ENCODE data around the gene DIAPH3. TPM values are rescaled to one million over a fixed set of nuclear protein-coding genes. Genes with fewer than 3 reads are reported as not detected.

The DIAPH3 gene
- total and polyA plus RNA-seq, 2 of the 4 experiments (the other 2 are of a cell fraction), result 8.9 to 9.3 TPM

DNA sequence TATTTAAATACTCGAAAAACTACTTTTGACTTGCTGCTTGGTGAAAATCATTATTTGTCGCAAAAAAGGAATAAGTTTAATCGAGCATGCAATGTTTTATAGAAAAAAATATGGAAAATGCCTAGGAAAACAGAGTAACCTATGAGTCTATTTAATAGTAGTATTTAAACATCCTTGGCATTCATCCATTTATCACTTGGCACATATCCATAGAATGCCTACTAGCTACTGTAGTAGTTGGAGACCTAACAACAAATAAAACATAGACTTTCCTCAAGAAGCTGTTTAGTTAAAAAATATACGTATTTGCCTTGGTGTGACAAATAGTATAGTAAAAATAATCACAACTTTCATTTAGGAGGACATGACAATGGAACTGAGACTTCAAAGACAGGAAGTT is 302.1 kb downstream of the DIAPH3 start:
- in situ Hi-C loops (cut with MboI; ENCODE audit: low sequenced_read_pairs), result no loop called here
- H3K18ac ChIP-seq (ENCODE audit: low read depth, low read length), result no peak overlapping the region
- no peak for ATAC-seq (ENCODE audit: low read depth)
- H2BK5ac ChIP-seq (ENCODE audit: low read depth, low read length, poor library complexity, severe bottlenecking), result no peak overlapping the region
- no TSS peak for BruUV-seq (replicated peaks)
- TF ChIP-seq CHD1 (IDR thresholded peaks at IDR 0.05; ENCODE audit: low read depth, low read length) (no peak), CEBPB (IDR thresholded peaks at IDR 0.05; ENCODE audit: low read depth, low read length) (no peak), RFX5 (IDR thresholded peaks at IDR 0.05; ENCODE audit: low read depth, low read length) (no peak), NFE2L2 (IDR thresholded peaks at IDR 0.05; ENCODE audit: low read depth, low read length) (no peak), SMC3 (IDR thresholded peaks at IDR 0.05; ENCODE audit: low read depth, low read length) (no peak), RAD21 (IDR thresholded peaks at IDR 0.05; ENCODE audit: low read length) (no peak), POLR2A (IDR thresholded peaks at IDR 0.05; ENCODE audit: low read depth, low read length) (no peak), RCOR1 (IDR thresholded peaks at IDR 0.05; ENCODE audit: insufficient replicate concordance, low read length) (no peak), MAFK (IDR thresholded peaks at IDR 0.05; ENCODE audit: low read depth, low read length) (no peak), MAZ (IDR thresholded peaks at IDR 0.05; ENCODE audit: borderline replicate concordance, low read depth, low read length) (no peak), FOS (IDR thresholded peaks at IDR 0.05; ENCODE audit: low read depth, low read length) (no peak), MXI1 (IDR thresholded peaks at IDR 0.05; ENCODE audit: borderline replicate concordance, low read depth, low read length) (no peak), BHLHE40 (IDR thresholded peaks at IDR 0.05; ENCODE audit: low read depth, low read length) (no peak)
- TF ChIP-seq, protein P1, sequence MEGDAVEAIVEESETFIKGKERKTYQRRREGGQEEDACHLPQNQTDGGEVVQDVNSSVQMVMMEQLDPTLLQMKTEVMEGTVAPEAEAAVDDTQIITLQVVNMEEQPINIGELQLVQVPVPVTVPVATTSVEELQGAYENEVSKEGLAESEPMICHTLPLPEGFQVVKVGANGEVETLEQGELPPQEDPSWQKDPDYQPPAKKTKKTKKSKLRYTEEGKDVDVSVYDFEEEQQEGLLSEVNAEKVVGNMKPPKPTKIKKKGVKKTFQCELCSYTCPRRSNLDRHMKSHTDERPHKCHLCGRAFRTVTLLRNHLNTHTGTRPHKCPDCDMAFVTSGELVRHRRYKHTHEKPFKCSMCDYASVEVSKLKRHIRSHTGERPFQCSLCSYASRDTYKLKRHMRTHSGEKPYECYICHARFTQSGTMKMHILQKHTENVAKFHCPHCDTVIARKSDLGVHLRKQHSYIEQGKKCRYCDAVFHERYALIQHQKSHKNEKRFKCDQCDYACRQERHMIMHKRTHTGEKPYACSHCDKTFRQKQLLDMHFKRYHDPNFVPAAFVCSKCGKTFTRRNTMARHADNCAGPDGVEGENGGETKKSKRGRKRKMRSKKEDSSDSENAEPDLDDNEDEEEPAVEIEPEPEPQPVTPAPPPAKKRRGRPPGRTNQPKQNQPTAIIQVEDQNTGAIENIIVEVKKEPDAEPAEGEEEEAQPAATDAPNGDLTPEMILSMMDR (conservative IDR thresholded peaks at IDR 0.05; ENCODE audit: low read depth, low read length), result no peak
- TF ChIP-seq, protein P2, sequence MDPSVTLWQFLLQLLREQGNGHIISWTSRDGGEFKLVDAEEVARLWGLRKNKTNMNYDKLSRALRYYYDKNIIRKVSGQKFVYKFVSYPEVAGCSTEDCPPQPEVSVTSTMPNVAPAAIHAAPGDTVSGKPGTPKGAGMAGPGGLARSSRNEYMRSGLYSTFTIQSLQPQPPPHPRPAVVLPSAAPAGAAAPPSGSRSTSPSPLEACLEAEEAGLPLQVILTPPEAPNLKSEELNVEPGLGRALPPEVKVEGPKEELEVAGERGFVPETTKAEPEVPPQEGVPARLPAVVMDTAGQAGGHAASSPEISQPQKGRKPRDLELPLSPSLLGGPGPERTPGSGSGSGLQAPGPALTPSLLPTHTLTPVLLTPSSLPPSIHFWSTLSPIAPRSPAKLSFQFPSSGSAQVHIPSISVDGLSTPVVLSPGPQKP (IDR thresholded peaks at IDR 0.05; ENCODE audit: borderline replicate concordance, low read depth, low read length), result no peak
- TF ChIP-seq, protein P3, sequence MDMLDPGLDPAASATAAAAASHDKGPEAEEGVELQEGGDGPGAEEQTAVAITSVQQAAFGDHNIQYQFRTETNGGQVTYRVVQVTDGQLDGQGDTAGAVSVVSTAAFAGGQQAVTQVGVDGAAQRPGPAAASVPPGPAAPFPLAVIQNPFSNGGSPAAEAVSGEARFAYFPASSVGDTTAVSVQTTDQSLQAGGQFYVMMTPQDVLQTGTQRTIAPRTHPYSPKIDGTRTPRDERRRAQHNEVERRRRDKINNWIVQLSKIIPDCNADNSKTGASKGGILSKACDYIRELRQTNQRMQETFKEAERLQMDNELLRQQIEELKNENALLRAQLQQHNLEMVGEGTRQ (IDR thresholded peaks at IDR 0.05; ENCODE audit: low read depth, low read length), result no peak
- ChIA-PET CTCF (no interaction called here), POLR2A (ENCODE audit: unreplicated experiment) (no interaction called here)
- H2AK9ac ChIP-seq (replicated peaks; ENCODE audit: low read depth, low read length, poor library complexity), result no peak overlapping the region
- no peak overlapping the region for H3K14ac ChIP-seq (replicated peaks; ENCODE audit: low read depth, low read length)
- no peak overlapping the region for H4K5ac ChIP-seq (ENCODE audit: low read depth, low read length)
- no peak overlapping the region for H3K4me2 ChIP-seq (ENCODE audit: low read depth, low read length)
- H3K56ac ChIP-seq (ENCODE audit: extremely low read depth, insufficient read depth, low read length), result no peak overlapping the region
- no peak overlapping the region for H2BK15ac ChIP-seq (ENCODE audit: low read depth, low read length)
- H4K8ac ChIP-seq (ENCODE audit: low read depth in 2 of 2, low read length in 2 of 2), result no peak overlapping the region
- H2AK5ac ChIP-seq (ENCODE audit: low read depth, low read length), result no peak overlapping the region
- no peak overlapping the region for H3K27ac ChIP-seq (ENCODE audit: insufficient read depth, low read length)
- H3K9ac ChIP-seq (ENCODE audit: low read depth, low read length), result no peak overlapping the region
- WGBS, 2 experiments (ENCODE audit: extremely low coverage in 2 of 2, insufficient read length in 1 of 2), result no CpG with 5 or more reads among the region's 4 CpGs
- no peak overlapping the region for H2BK120ac ChIP-seq (ENCODE audit: low read depth, low read length)
- no peak overlapping the region for H4K91ac ChIP-seq (ENCODE audit: insufficient read depth, low read depth, low read length)
- DNase-seq, result no peak
- H3K23ac ChIP-seq (ENCODE audit: low read depth, low read length), result no peak overlapping the region
- no peaks in the 10 kb centered on the region for H3K79me1 ChIP-seq (ENCODE audit: low read depth in 1 of 2, low read length in 2 of 2)
- H3K27me3 ChIP-seq (ENCODE audit: control insufficient read depth, insufficient read depth, low read length), result no peaks in the 10 kb centered on the region
- no peak overlapping the region for H3K4ac ChIP-seq (ENCODE audit: low read depth, low read length)
- no peak overlapping the region for H3K4me3 ChIP-seq (ENCODE audit: insufficient read depth, low read depth, low read length)
- no peaks in the 10 kb centered on the region; the same call in 1 of the 2 replicates for H3K9me1 ChIP-seq (ENCODE audit: insufficient read depth, low read length)
- no peaks in the 10 kb centered on the region for H4K20me1 ChIP-seq (ENCODE audit: insufficient read depth, low read length)
- dilution Hi-C loops (cut with HindIII; ENCODE audit: low sequenced_read_pairs, unreplicated experiment), result no loop called here
- no peaks in the 10 kb centered on the region for H3K4me1 ChIP-seq (ENCODE audit: control insufficient read depth, insufficient read depth, low read length)
- H3K9me3 ChIP-seq (ENCODE audit: control insufficient read depth, insufficient read depth, low read length), result no peaks in the 10 kb centered on the region
- H3K36me3 ChIP-seq (ENCODE audit: control insufficient read depth, insufficient read depth, low read length), result 0 out of 2 replicates have a peak, but pooled peaks cover 1% of the 10 kb centered on the region
- intact Hi-C loops (cut with micrococcal nuclease), result no loop called here
- no peak overlapping the region for H2BK20ac ChIP-seq (ENCODE audit: low read depth, low read length)
- H2AFZ ChIP-seq (replicated peaks; ENCODE audit: low read length, poor library complexity), result no peak overlapping the region
